Body of pancreas (tissue), 4 donors: ENCODE data around the gene PLCB4. TPM values are rescaled to one million over a fixed set of nuclear protein-coding genes. Genes with fewer than 3 reads are reported as not detected.

Experiments
- ATAC-seq: fragments of 150-250 bp; one replicate; pipeline ENCODE4 v1.9.1; 2016
- DNase-seq, 4 donors: peaks; one replicate each; pipeline ENCODE4 v3.0.0-alpha.2; 2019
- H3K27ac ChIP-seq, 4 donors: fragments of 200-600 bp; sonication (generic); 1 replicate in 3 of 4; 2 replicates in 1 of 4; pipeline versions ENCODE4 v1.5.1 to v1.6.1; 2016 to 2019; ENCODE audit warnings: mild to moderate bottlenecking in 1 of 4, mixed read lengths in 1 of 4, moderate library complexity in 1 of 4
- H3K27me3 ChIP-seq, 2 donors: fragments of 200-600 bp; sonication (generic); one replicate each; pipeline ENCODE4 v1.6.0; 2016; ENCODE audit warnings: mild to moderate bottlenecking in 1 of 2
- H3K36me3 ChIP-seq, 2 donors: fragments of 200-600 bp; sonication (generic); replicated peaks in 1 of 2; 2 replicates each; pipeline ENCODE4 v1.5.1; 2016; ENCODE audit warnings: low read depth in 2 of 2; ENCODE audit not compliant: insufficient read depth in 1 of 2
- H3K4me1 ChIP-seq: fragments of 200-600 bp; sonication (generic); one replicate; pipeline ENCODE4 v1.6.0; 2016
- H3K4me3 ChIP-seq, 2 donors: fragments of 200-600 bp; sonication (generic); 1 replicate in 1 of 2; 2 replicates in 1 of 2; pipeline ENCODE4 v1.5.1; 2016 to 2019
- H3K9me3 ChIP-seq, 3 donors: fragments of 200-600 bp; sonication (generic); 1 replicate in 2 of 3; 2 replicates in 1 of 3; pipeline ENCODE4 v1.5.1; 2016
- POLR2A ChIP-seq, 3 donors: fragments of 450-650 bp; IDR thresholded peaks; one replicate each; pipeline ENCODE4 v1.6.1; 2016; ENCODE audit warnings: antibody characterized with exemption in 3 of 3, mild to moderate bottlenecking in 2 of 3
- WGBS, 2 donors: methylation state at CpG; one replicate each; pipeline ENCODE4 v1.1.5; 2017; 5-methylcytosine and 5-hydroxymethylcytosine counted together
- intact Hi-C: fragments of 100-400 bp; cut with DNase I; formaldehyde crosslinking; loops from one replicate; pipeline ENCODE4 v1.15.1; 2023
- total RNA-seq, 2 donors: library from RNA; depleted of rRNA; stranded (reverse); fragments of >200 nt; gene quantifications; one replicate each; pipeline ENCODE4 v1.1.0, GENCODE V29; 2016
- TF ChIP-seq, protein P1 (sequence below), 7 experiments: fragments of 450-650 bp in 4 of 7; fragments of 200-600 bp in 3 of 7; sonication (generic) in 3 of 7; IDR thresholded peaks; one replicate each; pipeline ENCODE4 v1.5.1; 2016 to 2019; ENCODE audit warnings: antibody characterized with exemption in 7 of 7

PLCB4 gene
- total RNA-seq: 1 to 10 TPM; 1.3 to 3.4 TPM

DNA sequence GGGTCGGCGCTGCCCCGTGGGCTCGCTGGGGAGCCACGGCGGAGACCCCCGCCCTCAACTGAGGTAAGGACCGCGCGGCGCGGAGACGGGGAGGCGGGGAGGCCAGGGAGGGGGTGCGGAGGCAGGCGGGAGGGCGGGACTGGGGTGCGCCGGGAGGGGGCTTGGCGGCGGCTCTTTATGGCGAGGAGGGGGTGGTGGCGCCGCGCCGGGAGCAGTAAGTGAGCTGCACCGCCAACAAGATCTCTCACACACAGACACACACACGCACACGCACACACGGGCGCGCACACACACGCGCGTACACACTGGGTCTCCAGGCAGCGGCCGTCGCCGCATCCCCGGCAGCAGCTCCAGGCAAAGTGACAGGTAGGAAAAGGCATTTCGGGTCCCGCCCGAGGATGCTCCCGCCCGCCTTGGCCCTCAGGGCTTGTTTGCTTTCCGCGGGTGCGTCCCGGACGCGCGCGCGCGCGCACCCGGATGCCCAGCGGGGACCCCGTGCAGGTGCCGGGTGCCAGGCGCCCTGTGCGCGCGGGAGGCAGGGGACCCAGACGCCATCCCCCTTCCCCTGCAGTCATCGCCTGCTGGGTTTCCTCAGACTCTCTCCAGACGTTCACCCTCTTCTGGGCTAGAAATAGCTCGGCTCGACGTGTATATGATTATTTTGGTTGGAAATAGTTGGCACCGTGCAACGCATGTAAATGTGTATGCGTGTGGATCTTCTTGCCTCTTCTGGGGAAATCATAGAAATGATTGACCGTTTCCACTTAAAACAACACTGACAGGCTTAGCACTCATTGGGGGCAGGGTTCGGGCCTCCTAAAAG, at the start of gene PLCB4:
Gene PLCB4, plus strand, starts transcription at position 247 of the 823 bp plus-strand sequence. CDS start 238,728 bp downstream, outside the sequence.
- H3K27me3 ChIP-seq: peaks cover 0 to 9% of the 10 kb centered on the region in 2 donors
- WGBS, 2 donors: 1 to 9% methylated on average over 9 to 55 of the region's 75 CpGs
- TF ChIP-seq, protein P1, sequence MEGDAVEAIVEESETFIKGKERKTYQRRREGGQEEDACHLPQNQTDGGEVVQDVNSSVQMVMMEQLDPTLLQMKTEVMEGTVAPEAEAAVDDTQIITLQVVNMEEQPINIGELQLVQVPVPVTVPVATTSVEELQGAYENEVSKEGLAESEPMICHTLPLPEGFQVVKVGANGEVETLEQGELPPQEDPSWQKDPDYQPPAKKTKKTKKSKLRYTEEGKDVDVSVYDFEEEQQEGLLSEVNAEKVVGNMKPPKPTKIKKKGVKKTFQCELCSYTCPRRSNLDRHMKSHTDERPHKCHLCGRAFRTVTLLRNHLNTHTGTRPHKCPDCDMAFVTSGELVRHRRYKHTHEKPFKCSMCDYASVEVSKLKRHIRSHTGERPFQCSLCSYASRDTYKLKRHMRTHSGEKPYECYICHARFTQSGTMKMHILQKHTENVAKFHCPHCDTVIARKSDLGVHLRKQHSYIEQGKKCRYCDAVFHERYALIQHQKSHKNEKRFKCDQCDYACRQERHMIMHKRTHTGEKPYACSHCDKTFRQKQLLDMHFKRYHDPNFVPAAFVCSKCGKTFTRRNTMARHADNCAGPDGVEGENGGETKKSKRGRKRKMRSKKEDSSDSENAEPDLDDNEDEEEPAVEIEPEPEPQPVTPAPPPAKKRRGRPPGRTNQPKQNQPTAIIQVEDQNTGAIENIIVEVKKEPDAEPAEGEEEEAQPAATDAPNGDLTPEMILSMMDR (IDR thresholded peaks at IDR 0.05): no peak
- TF ChIP-seq POLR2A (IDR thresholded peaks at IDR 0.05): peak in 1 of 3 donors; percentile 16
- no peaks in the 10 kb centered on the region for H3K9me3 ChIP-seq
- peaks cover 15% of the 10 kb centered on the region for H3K4me1 ChIP-seq
- intact Hi-C loops: no loop called here
- H3K27ac ChIP-seq: peak within 1 kb of the TSS in 2 of 4 donors; percentile 15 to 17
- DNase-seq: peak; percentile 17 to 38 (median 22)
- no peaks in the 10 kb centered on the region for H3K36me3 ChIP-seq
- H3K4me3 ChIP-seq: peak within 1 kb of the TSS; percentile 46 to 51
- ATAC-seq: peak; percentile 27

DNA sequence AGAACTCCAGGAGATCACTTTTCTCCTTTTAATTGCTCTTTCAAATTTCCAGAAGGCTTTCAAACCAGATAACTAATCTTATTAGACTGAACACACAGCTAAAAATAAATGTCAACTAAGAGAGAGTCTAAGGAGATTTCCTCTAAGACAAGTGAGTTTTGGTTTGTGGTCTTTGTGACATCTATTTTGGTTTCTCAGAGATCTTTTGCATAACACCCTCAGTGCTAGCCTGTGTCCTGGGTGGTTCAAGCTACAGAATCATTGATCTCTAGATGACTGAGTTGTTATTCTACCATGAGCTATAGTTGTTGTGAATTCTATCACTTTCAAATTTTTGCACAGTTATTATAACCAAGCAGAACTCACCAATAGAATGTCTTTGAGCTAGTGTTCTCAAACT, 49.1 kb upstream of the PLCB4 start:
- no peak for TF ChIP-seq POLR2A (IDR thresholded peaks at IDR 0.05)
- TF ChIP-seq, protein P1 (IDR thresholded peaks at IDR 0.05): no peak
- ATAC-seq: no peak
- DNase-seq: no peak
- no peaks in the 10 kb centered on the region for H3K4me1 ChIP-seq
- H3K4me3 ChIP-seq: no peak overlapping the region
- no peaks in the 10 kb centered on the region for H3K36me3 ChIP-seq
- no peaks in the 10 kb centered on the region for H3K9me3 ChIP-seq
- H3K27me3 ChIP-seq: no peaks in the 10 kb centered on the region
- no peak overlapping the region for H3K27ac ChIP-seq
- intact Hi-C loops: no loop called here

DNA sequence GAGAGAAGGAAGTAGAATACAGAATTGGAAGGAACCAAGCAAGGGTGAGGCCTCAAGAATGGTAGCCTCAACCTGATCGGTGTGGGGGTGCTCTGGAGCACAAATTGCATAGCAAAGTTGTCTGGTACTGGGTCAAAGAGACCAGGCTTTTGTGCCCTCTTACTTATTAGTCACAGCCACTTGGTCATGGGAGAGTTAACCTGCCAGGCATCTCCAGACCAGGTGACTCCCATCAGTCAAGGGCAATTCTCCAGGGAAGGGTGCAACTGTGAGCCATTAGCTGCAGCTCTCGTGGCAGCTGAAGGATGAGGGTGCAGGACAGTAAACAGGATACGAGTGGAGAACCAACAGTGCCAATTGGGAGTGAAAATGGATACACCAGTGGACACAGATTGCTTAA, 47.7 kb upstream of the PLCB4 start:
- Histone ChIP-seq H3K4me3 (no peak overlapping the region), H3K36me3 (no peaks in the 10 kb centered on the region), H3K27ac (no peak overlapping the region), H3K9me3 (no peaks in the 10 kb centered on the region), H3K4me1 (no peaks in the 10 kb centered on the region), H3K27me3 (no peaks in the 10 kb centered on the region)
- TF ChIP-seq, protein P1 (IDR thresholded peaks at IDR 0.05): no peak
- TF ChIP-seq POLR2A (IDR thresholded peaks at IDR 0.05): no peak
- no peak for DNase-seq
- intact Hi-C loops: no loop called here
- no peak for ATAC-seq
- WGBS, 2 donors: 34 to 44% methylated on average over 3 of the region's 3 CpGs

DNA sequence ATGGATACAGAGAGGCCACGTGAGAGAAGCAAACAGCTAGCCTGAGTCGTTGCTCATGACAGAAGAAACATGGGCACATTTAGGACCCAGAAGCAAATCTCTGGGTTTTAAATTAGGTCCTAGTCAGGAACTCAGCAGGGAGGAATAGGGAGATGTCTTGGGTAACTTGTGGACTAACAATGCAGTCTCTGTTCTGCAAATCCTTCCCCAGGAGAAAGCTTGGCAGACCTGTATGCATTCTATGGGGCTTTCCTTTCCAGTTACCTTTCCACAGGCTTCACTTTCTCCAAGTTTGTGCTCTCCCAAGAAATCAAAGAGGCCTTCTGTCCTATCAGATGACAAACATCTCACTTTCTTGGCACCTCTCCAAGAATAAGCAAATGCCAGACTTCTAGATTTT, 47.2 kb upstream of the PLCB4 start:
- Histone ChIP-seq H3K9me3 (no peaks in the 10 kb centered on the region), H3K4me3 (no peak overlapping the region), H3K4me1 (no peaks in the 10 kb centered on the region), H3K27ac (no peak overlapping the region), H3K27me3 (no peaks in the 10 kb centered on the region), H3K36me3 (no peaks in the 10 kb centered on the region)
- no peak for ATAC-seq
- WGBS, 2 donors: 17 to 22% methylated on average over 2 of the region's 2 CpGs
- DNase-seq: no peak
- TF ChIP-seq POLR2A (IDR thresholded peaks at IDR 0.05): no peak
- TF ChIP-seq, protein P1 (IDR thresholded peaks at IDR 0.05): no peak
- intact Hi-C loops: no loop called here

DNA sequence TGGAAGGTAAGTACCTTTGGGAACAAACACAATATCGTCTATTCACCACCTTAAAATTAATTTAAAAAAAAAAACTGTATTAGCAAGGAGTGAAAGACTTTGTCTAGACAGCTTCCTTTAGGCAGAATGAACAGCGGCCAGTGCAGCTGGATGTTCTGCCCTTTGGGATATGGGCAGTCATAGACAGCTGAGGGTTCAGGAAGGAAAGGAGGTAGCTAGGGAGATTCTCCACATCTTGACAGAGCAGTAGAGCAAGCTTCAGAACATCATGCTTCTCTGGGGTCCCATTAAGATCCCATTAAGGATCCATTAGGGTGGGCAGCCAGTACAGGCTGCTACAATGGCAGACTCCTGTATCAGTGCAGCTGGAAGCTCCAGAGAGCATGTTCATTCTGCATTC, 46.5 kb upstream of the PLCB4 start:
- no peaks in the 10 kb centered on the region for H3K9me3 ChIP-seq
- ATAC-seq (no peak), DNase-seq (no peak)
- H3K36me3 ChIP-seq: no peaks in the 10 kb centered on the region
- no peaks in the 10 kb centered on the region for H3K4me1 ChIP-seq
- TF ChIP-seq, protein P1 (IDR thresholded peaks at IDR 0.05): no peak
- no peak for TF ChIP-seq POLR2A (IDR thresholded peaks at IDR 0.05)
- H3K4me3 ChIP-seq: no peak overlapping the region
- no peaks in the 10 kb centered on the region for H3K27me3 ChIP-seq
- 58 to 63% methylated on average over 2 of the region's 2 CpGs for WGBS, 2 donors
- intact Hi-C loops: no loop called here
- H3K27ac ChIP-seq: no peak overlapping the region
